HUES48 (cell line): ENCODE measurements around the gene MON2.
"Not testable (repeated sequence)": the region's sequence is repeated elsewhere in the genome, so short reads cannot be mapped to it uniquely, and the experiment has no call there.

ENCODE experiments used
- H3K27ac ChIP-seq: one replicate; pipeline ENCODE4 v1.7.0; 2013; ENCODE audit warnings: low read depth, low read length, inconsistent platforms
- H3K27me3 ChIP-seq: 2 replicates; pipeline ENCODE4 v1.6.1; 2013; ENCODE audit warnings: mild to moderate bottlenecking, low read length; ENCODE audit not compliant: control insufficient read depth, insufficient read depth
- H3K36me3 ChIP-seq: 2 replicates; pipeline ENCODE4 v1.6.1; 2013; ENCODE audit warnings: low read length; ENCODE audit not compliant: control insufficient read depth, insufficient read depth
- H3K4me1 ChIP-seq: 2 replicates; pipeline ENCODE4 v1.6.1; 2013; ENCODE audit warnings: mild to moderate bottlenecking, low read length; ENCODE audit not compliant: control insufficient read depth, insufficient read depth
- H3K4me3 ChIP-seq: 2 replicates; pipeline ENCODE4 v1.5.1; 2013; ENCODE audit warnings: mild to moderate bottlenecking, low read depth, low read length
- H3K9ac ChIP-seq: 2 replicates; pipeline ENCODE4 v1.6.1; 2013; ENCODE audit warnings: mild to moderate bottlenecking, low read depth, low read length, moderate library complexity
- H3K9me3 ChIP-seq: 2 replicates; pipeline ENCODE4 v1.6.1; 2013; ENCODE audit warnings: low read length; ENCODE audit not compliant: control insufficient read depth, insufficient read depth

Gene MON2

GRCh38 chr12:62472472-62472871 lies 5.8 kb downstream of the MON2 start:
- H3K4me1 ChIP-seq: peaks cover 5% of the 10 kb centered on the region
- no peaks in the 10 kb centered on the region for H3K9me3 ChIP-seq
- H3K27me3 ChIP-seq: no peaks in the 10 kb centered on the region
- no peaks in the 10 kb centered on the region for H3K36me3 ChIP-seq
- H3K27ac ChIP-seq: no peak overlapping the region
- H3K4me3 ChIP-seq: no peak overlapping the region
- H3K9ac ChIP-seq: no peak overlapping the region

DNA sequence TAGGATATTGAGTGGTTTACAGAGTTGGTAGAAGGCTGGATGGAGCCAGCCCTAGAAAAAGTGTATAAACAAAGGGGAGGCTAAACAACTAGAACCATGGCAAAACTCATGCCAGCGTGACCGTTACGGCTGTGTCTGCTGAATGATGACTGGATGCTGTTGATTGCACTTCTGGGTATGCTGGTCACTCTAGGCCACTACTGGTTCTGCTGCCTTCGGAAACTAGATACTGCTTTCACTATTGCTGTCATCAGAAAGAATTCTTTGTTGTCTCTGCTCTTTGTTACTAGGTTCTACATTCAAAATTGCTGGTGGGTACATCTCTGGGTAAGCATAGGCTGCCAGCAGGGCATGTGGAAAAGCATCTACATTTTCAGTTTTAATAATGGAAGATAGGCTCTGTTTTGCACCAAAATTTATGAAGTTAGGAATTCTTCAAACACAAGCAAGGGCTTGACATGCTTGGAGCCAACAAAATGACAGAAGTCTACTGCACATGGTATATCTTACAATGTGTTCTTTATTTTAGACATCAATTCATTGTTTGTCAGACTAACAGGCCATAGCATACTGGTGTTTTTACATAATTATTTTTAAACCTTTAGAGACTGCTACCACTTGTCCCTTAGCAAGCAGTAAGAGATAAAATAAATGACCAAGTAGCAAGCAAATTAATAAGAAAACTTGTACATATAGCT lies 15.4 kb downstream of the MON2 start:
- no peak overlapping the region for H3K9ac ChIP-seq
- no peaks in the 10 kb centered on the region for H3K27me3 ChIP-seq
- no peaks in the 10 kb centered on the region for H3K4me1 ChIP-seq
- no peak overlapping the region for H3K27ac ChIP-seq
- no peaks in the 10 kb centered on the region for H3K9me3 ChIP-seq
- no peak overlapping the region for H3K4me3 ChIP-seq
- no peaks in the 10 kb centered on the region for H3K36me3 ChIP-seq

- no peak overlapping the region for H3K27ac ChIP-seq
- no peaks in the 10 kb centered on the region for H3K36me3 ChIP-seq
- no peaks in the 10 kb centered on the region for H3K27me3 ChIP-seq
- no peaks in the 10 kb centered on the region for H3K9me3 ChIP-seq
- H3K4me3 ChIP-seq: no peak overlapping the region
- H3K4me1 ChIP-seq: no peaks in the 10 kb centered on the region
- H3K9ac ChIP-seq: no peak overlapping the region
These were observed 16.1 kb downstream of the MON2 start for GRCh38 chr12:62482769-62483168.

- H3K9ac ChIP-seq: no peak overlapping the region
- no peaks in the 10 kb centered on the region for H3K27me3 ChIP-seq
- no peaks in the 10 kb centered on the region for H3K36me3 ChIP-seq
- no peaks in the 10 kb centered on the region for H3K9me3 ChIP-seq
- H3K4me3 ChIP-seq: no peak overlapping the region
- H3K27ac ChIP-seq: no peak overlapping the region
- no peaks in the 10 kb centered on the region for H3K4me1 ChIP-seq
These were observed 17.6 kb downstream of the MON2 start for GRCh38 chr12:62484233-62484632.

DNA sequence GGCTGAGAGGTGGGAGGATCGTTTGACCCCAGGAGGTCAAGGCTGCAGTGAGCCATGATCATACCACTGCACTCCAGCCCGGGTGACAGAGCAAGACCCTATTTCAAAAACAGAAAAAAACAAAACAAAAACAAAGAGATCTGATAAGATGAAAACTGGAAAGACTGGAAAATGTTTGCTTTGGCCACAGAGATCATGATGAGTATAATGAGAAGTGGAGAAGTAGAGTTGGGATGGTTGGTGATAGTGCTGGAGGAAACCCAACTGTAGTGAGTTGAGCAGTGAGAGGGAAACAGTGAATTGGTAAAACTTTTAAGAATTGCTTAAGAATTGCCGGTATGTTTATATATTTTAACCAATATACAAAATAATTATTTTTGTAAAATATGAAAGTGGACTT lies 39.2 kb downstream of the MON2 start:
- H3K27ac ChIP-seq: no peak overlapping the region
- H3K36me3 ChIP-seq: peaks cover 26% of the 10 kb centered on the region

GRCh38 chr12:62512901-62513300 lies 46.3 kb downstream of the MON2 start:
- Histone ChIP-seq H3K27me3 (no peaks in the 10 kb centered on the region), H3K36me3 (peaks cover 22% of the 10 kb centered on the region), H3K9ac (no peak overlapping the region), H3K9me3 (peaks cover 16% of the 10 kb centered on the region), H3K27ac (no peak overlapping the region), H3K4me1 (no peaks in the 10 kb centered on the region), H3K4me3 (no peak overlapping the region)

More for the DNA sequence above, 39.2 kb downstream of the MON2 start:
- Histone ChIP-seq H3K9me3 (peaks cover 4% of the 10 kb centered on the region; the same call in 1 of the 2 replicates), H3K4me3 (no peak overlapping the region), H3K4me1 (no peaks in the 10 kb centered on the region), H3K27me3 (no peaks in the 10 kb centered on the region), H3K9ac (no peak overlapping the region)

GRCh38 chr12:62514080-62514479 lies 47.5 kb downstream of the MON2 start:
- H3K4me1 ChIP-seq: not testable (repeated sequence)

DNA sequence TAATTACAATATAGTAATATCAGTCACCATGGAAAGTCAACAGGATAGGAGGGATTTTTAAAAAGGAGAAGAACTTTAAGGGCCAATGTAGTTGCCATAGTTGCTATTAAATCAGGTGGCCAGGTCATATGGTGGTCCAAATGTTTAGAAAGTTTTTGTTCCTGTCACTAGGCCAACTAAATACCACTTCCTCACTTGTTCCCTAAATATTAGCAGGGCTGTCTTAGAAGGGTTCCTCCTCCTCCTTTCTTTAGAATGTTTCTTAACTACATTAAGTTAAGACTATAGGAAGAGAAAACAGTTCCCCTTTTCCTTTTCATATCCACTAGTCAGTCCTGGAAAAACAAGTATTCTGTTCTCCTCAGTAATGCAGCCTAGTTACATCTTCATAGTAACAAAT lies 50.3 kb downstream of the MON2 start:
- Histone ChIP-seq H3K4me3 (no peak overlapping the region), H3K4me1 (no peaks in the 10 kb centered on the region), H3K27ac (no peak overlapping the region), H3K36me3 (no peaks in the 10 kb centered on the region), H3K9me3 (peaks cover 6% of the 10 kb centered on the region), H3K9ac (no peak overlapping the region), H3K27me3 (no peaks in the 10 kb centered on the region)

More at GRCh38 chr12:62514080-62514479, 47.5 kb downstream of the MON2 start:
- Histone ChIP-seq H3K36me3 (peaks cover 14% of the 10 kb centered on the region), H3K9me3 (peaks cover 16% of the 10 kb centered on the region)
- H3K4me3 ChIP-seq, H3K27ac ChIP-seq, H3K27me3 ChIP-seq, H3K9ac ChIP-seq: not testable (repeated sequence)

DNA sequence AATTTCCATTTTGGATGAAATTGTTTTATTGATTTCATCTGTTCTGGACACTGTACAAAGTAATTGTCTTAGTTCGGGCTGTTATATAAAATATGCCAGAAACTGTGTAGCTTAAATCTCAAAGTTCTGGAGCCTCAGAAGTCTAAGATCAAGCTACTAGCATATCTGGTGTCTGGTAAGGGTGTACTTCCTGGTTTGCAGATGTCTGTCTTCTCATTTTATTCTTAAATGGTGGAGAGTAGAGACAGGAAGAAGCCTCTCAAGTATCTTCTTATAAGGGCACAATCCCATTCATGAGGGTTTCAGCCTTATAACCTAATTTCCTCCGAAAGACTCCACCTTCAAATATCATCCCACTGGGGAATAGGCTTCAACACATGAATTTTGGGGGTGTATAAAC lies 51.3 kb downstream of the MON2 start:
- peaks cover 6% of the 10 kb centered on the region for H3K9me3 ChIP-seq

DNA sequence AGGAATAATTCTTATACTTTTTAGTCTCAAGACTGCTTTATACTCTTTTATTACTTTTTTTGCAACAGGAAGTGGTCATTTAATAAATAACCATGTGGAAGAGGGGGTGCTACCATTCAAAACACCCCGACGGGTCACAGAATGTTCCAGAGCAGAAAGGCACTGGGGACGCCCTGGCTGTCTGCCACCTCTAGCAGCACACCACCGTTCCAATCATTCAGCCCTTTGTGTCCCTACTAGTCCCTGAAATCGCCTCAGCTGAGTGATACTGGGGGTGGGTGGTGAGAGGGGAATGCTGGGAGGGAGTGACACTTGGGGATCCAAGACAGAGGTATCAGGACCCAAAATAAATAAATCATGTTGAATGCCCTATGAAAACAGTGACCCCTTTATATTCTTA lies 52.4 kb downstream of the MON2 start:
- no peak overlapping the region for H3K27ac ChIP-seq
- H3K4me3 ChIP-seq: no peak overlapping the region

More for the DNA sequence above, 51.3 kb downstream of the MON2 start:
- Histone ChIP-seq H3K4me1 (no peaks in the 10 kb centered on the region), H3K9ac (no peak overlapping the region), H3K27ac (no peak overlapping the region), H3K4me3 (no peak overlapping the region), H3K27me3 (no peaks in the 10 kb centered on the region), H3K36me3 (no peaks in the 10 kb centered on the region)

GRCh38 chr12:62520361-62520760 lies 53.7 kb downstream of the MON2 start:
- no peak overlapping the region for H3K27ac ChIP-seq
- H3K4me3 ChIP-seq: no peak overlapping the region
- no peaks in the 10 kb centered on the region for H3K9me3 ChIP-seq

More for the DNA sequence above, 52.4 kb downstream of the MON2 start:
- Histone ChIP-seq H3K9ac (no peak overlapping the region), H3K36me3 (no peaks in the 10 kb centered on the region), H3K27me3 (no peaks in the 10 kb centered on the region), H3K4me1 (no peaks in the 10 kb centered on the region), H3K9me3 (peaks cover 5% of the 10 kb centered on the region; the same call in 1 of the 2 replicates)

More at GRCh38 chr12:62520361-62520760, 53.7 kb downstream of the MON2 start:
- H3K9ac ChIP-seq: no peak overlapping the region
- no peaks in the 10 kb centered on the region for H3K36me3 ChIP-seq
- no peaks in the 10 kb centered on the region for H3K27me3 ChIP-seq
- H3K4me1 ChIP-seq: no peaks in the 10 kb centered on the region
